ENCODE measurements around the gene SYNGAP1.

GRCh38 chr6:33404884-33405283 lies 15.0 kb upstream of the SYNGAP1 start:
- TF ChIP-seq POLR2A (IDR thresholded peaks at IDR 0.05) (no peak), CTCF (IDR thresholded peaks at IDR 0.05) (no peak)
